ENCODE measurements around the gene FAM83E. TPM values are rescaled to one million over a fixed set of nuclear protein-coding genes. Genes with fewer than 3 reads are reported as not detected.
A peak's percentile ranks its signal among the peaks of the same experiment; 100 is the strongest.

Gene FAM83E
- total RNA-seq, 1 experiment from 2014 or later, result 8.8 TPM

DNA sequence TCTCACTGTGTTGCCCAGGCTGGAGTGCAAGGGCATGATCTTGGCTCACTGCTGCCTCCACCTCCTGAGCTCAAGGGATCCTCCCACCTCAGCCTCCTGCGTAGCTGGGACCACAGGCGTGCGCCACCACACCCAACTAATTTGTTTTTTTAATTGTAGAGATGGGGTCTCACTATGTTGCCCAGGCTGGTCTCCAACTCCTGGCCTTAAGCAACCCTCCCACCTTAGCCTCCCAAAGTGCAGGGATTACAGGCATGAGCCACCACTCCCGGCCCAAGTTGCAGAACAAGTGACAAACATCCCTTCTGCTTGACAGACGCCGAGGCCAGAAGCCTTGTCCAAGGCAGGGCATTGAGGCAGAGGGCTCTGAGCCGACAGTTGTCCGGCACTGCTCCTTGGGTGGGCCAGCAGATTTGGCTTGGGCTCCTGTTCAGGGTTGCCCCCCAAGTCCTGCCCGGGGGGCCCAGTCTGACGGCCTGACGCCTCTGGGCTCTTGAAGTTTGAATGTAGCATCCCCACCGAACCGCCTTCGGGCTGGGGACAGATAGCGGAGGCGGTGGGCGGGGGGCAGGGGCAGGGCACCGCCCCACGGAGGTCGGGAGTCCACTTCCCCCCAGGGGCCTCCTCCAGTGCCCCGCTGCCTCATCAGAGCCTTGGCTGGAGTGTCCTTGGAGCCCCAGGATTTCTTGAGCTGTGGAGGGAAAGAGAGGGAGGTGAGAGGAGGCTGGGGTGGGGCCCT, 14.0 kb downstream of the FAM83E start:
- ATAC-seq, result no peak
- H3K27me3 Mint-ChIP-seq (ENCODE audit: low read depth), result no peaks in the 10 kb centered on the region; the same call in 1 of the 2 replicates
- ChIA-PET CTCF (interaction anchor here (1.2 to 2.2 kb wide), 4 partner anchors 8 to 17 kb away, joined by 4 to 10 read pairs (median 6); no protein-coding TSS in a partner anchor), POLR2A (no interaction called here)
- TF ChIP-seq ZNF121 (CRISPR knock-in tag; IDR thresholded peaks at IDR 0.05), result peak; percentile 87
- TF ChIP-seq GABPB1 (CRISPR knock-in tag; IDR thresholded peaks at IDR 0.05), result no peak
- H3K4me3 Mint-ChIP-seq, result no peak overlapping the region
- no peaks in the 10 kb centered on the region for H3K4me1 Mint-ChIP-seq
- H3K9me3 Mint-ChIP-seq, result no peaks in the 10 kb centered on the region
- DNase-seq (ENCODE audit: low spot score), result no peak
- H3K36me3 Mint-ChIP-seq, result no peaks in the 10 kb centered on the region
- H3K27ac Mint-ChIP-seq, result no peak overlapping the region

GRCh38 chr19:48598996-48599700, 15.7 kb downstream of the FAM83E start:
- H3K4me3 Mint-ChIP-seq, result no peak overlapping the region
- TF ChIP-seq, protein P1, sequence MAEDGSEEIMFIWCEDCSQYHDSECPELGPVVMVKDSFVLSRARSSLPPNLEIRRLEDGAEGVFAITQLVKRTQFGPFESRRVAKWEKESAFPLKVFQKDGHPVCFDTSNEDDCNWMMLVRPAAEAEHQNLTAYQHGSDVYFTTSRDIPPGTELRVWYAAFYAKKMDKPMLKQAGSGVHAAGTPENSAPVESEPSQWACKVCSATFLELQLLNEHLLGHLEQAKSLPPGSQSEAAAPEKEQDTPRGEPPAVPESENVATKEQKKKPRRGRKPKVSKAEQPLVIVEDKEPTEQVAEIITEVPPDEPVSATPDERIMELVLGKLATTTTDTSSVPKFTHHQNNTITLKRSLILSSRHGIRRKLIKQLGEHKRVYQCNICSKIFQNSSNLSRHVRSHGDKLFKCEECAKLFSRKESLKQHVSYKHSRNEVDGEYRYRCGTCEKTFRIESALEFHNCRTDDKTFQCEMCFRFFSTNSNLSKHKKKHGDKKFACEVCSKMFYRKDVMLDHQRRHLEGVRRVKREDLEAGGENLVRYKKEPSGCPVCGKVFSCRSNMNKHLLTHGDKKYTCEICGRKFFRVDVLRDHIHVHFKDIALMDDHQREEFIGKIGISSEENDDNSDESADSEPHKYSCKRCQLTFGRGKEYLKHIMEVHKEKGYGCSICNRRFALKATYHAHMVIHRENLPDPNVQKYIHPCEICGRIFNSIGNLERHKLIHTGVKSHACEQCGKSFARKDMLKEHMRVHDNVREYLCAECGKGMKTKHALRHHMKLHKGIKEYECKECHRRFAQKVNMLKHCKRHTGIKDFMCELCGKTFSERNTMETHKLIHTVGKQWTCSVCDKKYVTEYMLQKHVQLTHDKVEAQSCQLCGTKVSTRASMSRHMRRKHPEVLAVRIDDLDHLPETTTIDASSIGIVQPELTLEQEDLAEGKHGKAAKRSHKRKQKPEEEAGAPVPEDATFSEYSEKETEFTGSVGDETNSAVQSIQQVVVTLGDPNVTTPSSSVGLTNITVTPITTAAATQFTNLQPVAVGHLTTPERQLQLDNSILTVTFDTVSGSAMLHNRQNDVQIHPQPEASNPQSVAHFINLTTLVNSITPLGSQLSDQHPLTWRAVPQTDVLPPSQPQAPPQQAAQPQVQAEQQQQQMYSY (CRISPR knock-in tag; IDR thresholded peaks at IDR 0.05), result peak; percentile 33; the same call in 1 of the 2 replicates
- no peak for TF ChIP-seq ZNF423 (CRISPR knock-in tag; IDR thresholded peaks at IDR 0.05)
- no peak for TF ChIP-seq ZNF232 (CRISPR knock-in tag; IDR thresholded peaks at IDR 0.05)
- no peaks in the 10 kb centered on the region for H3K36me3 Mint-ChIP-seq
- H3K27me3 Mint-ChIP-seq (ENCODE audit: low read depth), result no peaks in the 10 kb centered on the region; the same call in 1 of the 2 replicates
- ATAC-seq (no peak), DNase-seq (ENCODE audit: low spot score) (no peak)
- ChIA-PET POLR2A (no interaction called here), CTCF (interaction anchor here (0.6 to 1.3 kb wide), 2 partner anchors 10 to 93 kb away, joined by 4 read pairs; no protein-coding TSS in a partner anchor)
- H3K27ac Mint-ChIP-seq, result no peak overlapping the region
- H3K4me1 Mint-ChIP-seq, result no peaks in the 10 kb centered on the region
- H3K9me3 Mint-ChIP-seq, result no peaks in the 10 kb centered on the region

DNA sequence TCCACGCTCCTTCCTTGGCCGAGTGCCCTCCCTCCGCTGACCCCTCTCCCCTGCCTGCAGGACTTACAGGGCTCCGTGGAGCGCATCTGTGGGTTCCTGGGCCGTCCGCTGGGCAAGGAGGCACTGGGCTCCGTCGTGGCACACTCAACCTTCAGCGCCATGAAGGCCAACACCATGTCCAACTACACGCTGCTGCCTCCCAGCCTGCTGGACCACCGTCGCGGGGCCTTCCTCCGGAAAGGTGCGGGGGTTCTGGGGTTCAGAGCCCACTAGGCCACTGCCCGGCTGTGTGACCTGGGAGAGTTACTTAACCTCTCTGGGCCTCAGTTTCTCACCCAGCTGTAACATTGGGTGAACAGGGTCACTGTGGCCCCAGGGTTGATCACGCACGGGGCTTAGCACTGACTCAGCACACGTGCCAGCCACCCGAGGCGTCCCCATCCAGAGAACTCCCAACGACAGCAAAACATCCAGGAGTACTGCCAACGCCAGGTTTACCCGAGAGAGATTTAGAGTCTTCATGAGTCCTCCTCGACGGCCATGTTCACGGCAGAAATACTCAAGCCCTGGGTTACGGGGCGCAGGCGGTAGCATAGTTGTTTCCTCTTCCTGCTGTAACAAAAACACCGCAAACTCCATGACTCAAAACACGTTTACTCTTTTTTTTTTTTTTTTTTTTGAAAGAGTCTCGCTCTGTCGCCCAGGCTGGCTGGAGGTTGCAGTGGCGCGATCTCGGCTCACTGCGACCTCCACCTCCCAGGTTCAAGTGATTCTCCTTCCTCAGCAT, 18.0 kb downstream of the FAM83E start:
- Mint-ChIP-seq H3K36me3 (no peaks in the 10 kb centered on the region), H3K27ac (no peak overlapping the region), H3K4me3 (no peak overlapping the region), H3K9me3 (no peaks in the 10 kb centered on the region), H3K27me3 (ENCODE audit: low read depth) (no peaks in the 10 kb centered on the region; the same call in 1 of the 2 replicates), H3K4me1 (no peaks in the 10 kb centered on the region)
- ATAC-seq (no peak), DNase-seq (ENCODE audit: low spot score) (no peak)
- ChIA-PET CTCF (interaction anchor here (0.8 kb wide), 1 partner anchor 8 kb away, joined by 3 read pairs; no protein-coding TSS in a partner anchor), POLR2A (no interaction called here)
- TF ChIP-seq MXD4 (CRISPR knock-in tag; IDR thresholded peaks at IDR 0.05; ENCODE audit: borderline replicate concordance) (no peak), GABPB1 (CRISPR knock-in tag; IDR thresholded peaks at IDR 0.05) (no peak), RELA (CRISPR knock-in tag; IDR thresholded peaks at IDR 0.05; ENCODE audit: borderline replicate concordance) (no peak), CBFB (CRISPR knock-in tag; IDR thresholded peaks at IDR 0.05; ENCODE audit: low read depth) (no peak), NFYB (CRISPR knock-in tag; conservative IDR thresholded peaks at IDR 0.05; ENCODE audit: low read depth) (no peak), JAZF1 (CRISPR knock-in tag; IDR thresholded peaks at IDR 0.05) (no peak), SP1 (CRISPR knock-in tag; conservative IDR thresholded peaks at IDR 0.05) (no peak), CTCF (IDR thresholded peaks at IDR 0.05) (no peak)
- TF ChIP-seq, protein P2, sequence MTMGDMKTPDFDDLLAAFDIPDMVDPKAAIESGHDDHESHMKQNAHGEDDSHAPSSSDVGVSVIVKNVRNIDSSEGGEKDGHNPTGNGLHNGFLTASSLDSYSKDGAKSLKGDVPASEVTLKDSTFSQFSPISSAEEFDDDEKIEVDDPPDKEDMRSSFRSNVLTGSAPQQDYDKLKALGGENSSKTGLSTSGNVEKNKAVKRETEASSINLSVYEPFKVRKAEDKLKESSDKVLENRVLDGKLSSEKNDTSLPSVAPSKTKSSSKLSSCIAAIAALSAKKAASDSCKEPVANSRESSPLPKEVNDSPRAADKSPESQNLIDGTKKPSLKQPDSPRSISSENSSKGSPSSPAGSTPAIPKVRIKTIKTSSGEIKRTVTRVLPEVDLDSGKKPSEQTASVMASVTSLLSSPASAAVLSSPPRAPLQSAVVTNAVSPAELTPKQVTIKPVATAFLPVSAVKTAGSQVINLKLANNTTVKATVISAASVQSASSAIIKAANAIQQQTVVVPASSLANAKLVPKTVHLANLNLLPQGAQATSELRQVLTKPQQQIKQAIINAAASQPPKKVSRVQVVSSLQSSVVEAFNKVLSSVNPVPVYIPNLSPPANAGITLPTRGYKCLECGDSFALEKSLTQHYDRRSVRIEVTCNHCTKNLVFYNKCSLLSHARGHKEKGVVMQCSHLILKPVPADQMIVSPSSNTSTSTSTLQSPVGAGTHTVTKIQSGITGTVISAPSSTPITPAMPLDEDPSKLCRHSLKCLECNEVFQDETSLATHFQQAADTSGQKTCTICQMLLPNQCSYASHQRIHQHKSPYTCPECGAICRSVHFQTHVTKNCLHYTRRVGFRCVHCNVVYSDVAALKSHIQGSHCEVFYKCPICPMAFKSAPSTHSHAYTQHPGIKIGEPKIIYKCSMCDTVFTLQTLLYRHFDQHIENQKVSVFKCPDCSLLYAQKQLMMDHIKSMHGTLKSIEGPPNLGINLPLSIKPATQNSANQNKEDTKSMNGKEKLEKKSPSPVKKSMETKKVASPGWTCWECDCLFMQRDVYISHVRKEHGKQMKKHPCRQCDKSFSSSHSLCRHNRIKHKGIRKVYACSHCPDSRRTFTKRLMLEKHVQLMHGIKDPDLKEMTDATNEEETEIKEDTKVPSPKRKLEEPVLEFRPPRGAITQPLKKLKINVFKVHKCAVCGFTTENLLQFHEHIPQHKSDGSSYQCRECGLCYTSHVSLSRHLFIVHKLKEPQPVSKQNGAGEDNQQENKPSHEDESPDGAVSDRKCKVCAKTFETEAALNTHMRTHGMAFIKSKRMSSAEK (CRISPR knock-in tag; IDR thresholded peaks at IDR 0.05; ENCODE audit: borderline replicate concordance), result no peak
- TF ChIP-seq, protein P3, sequence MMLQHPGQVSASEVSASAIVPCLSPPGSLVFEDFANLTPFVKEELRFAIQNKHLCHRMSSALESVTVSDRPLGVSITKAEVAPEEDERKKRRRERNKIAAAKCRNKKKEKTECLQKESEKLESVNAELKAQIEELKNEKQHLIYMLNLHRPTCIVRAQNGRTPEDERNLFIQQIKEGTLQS (CRISPR knock-in tag; conservative IDR thresholded peaks at IDR 0.05), result no peak
- TF ChIP-seq, protein P4, sequence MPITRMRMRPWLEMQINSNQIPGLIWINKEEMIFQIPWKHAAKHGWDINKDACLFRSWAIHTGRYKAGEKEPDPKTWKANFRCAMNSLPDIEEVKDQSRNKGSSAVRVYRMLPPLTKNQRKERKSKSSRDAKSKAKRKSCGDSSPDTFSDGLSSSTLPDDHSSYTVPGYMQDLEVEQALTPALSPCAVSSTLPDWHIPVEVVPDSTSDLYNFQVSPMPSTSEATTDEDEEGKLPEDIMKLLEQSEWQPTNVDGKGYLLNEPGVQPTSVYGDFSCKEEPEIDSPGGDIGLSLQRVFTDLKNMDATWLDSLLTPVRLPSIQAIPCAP (CRISPR knock-in tag; IDR thresholded peaks at IDR 0.05), result no peak
